Caco-2 (cell line): Measurements from ENCODE around the gene CD99L2. TPM values are rescaled to one million over a fixed set of nuclear protein-coding genes. Genes with fewer than 3 reads are reported as not detected.

Experiments used
- BruUV-seq: library from RNA; stranded (reverse); fragments of 400-500 nt; replicated peaks from 2 replicates; lab custom pipeline; 2021; lab: Mats Ljungman, UMichigan
- CTCF ChIA-PET: fragments of 300-600 bp; sonication (Branson Sonifier 250); formaldehyde crosslinking; loops from one replicate; lab custom pipeline; 2022; ENCODE audit warnings: antibody characterized with exemption; lab: Charles Lee
- POLR2A ChIA-PET: fragments of 300-600 bp; sonication (Branson Sonifier 250); formaldehyde crosslinking; loops from one replicate; lab custom pipeline; 2022; ENCODE audit warnings: antibody characterized with exemption; lab: Charles Lee
- DNase-seq, 2 experiments: peaks; one replicate each; pipeline versions ENCODE4 v3.0.0 to v3.0.0-alpha.2; 2020 to 2022
- H3K27me3 ChIP-seq: replicated peaks from 2 replicates; pipeline ENCODE4 v1.6.0; 2011; ENCODE audit warnings: low read length; ENCODE audit not compliant: control insufficient read depth, insufficient read depth
- H3K36me3 ChIP-seq: 2 replicates; pipeline ENCODE4 v1.5.1; 2011; ENCODE audit warnings: low read length; ENCODE audit not compliant: control insufficient read depth, insufficient read depth
- H3K4me1 ChIP-seq: fragments of 250-450 bp; sonication (Bioruptor Pico); 2 replicates; pipeline ENCODE4 v1.5.1; 2020; ENCODE audit warnings: mild to moderate bottlenecking
- H3K4me3 ChIP-seq: 2 replicates; pipeline ENCODE4 v1.5.1; 2011; ENCODE audit warnings: low read depth, mild to moderate bottlenecking, control low read depth, low read length
- H3K9me3 ChIP-seq: fragments of 250-450 bp; sonication (Bioruptor Pico); 2 replicates; pipeline ENCODE4 v1.5.1; 2020; ENCODE audit warnings: mild to moderate bottlenecking, moderate library complexity
- H3K27ac Mint-ChIP-seq: one replicate; pipeline ENCODE4 v1.8.0; 2022; ENCODE audit warnings: mixed read lengths; ENCODE audit not compliant: unreplicated experiment
- H3K27me3 Mint-ChIP-seq: one replicate; pipeline ENCODE4 v1.8.0; 2022; ENCODE audit warnings: mixed read lengths; ENCODE audit not compliant: insufficient read depth, unreplicated experiment
- H3K36me3 Mint-ChIP-seq: one replicate; pipeline ENCODE4 v1.8.0; 2022; ENCODE audit warnings: mild to moderate bottlenecking, mixed read lengths; ENCODE audit not compliant: insufficient read depth, unreplicated experiment
- H3K4me1 Mint-ChIP-seq: one replicate; pipeline ENCODE4 v1.8.0; 2022; ENCODE audit warnings: low read depth, mixed read lengths; ENCODE audit not compliant: unreplicated experiment
- H3K4me3 Mint-ChIP-seq: one replicate; pipeline ENCODE4 v1.8.0; 2022; ENCODE audit warnings: mild to moderate bottlenecking, moderate library complexity, mixed read lengths; ENCODE audit not compliant: unreplicated experiment
- H3K9me3 Mint-ChIP-seq: one replicate; pipeline ENCODE4 v1.8.0; 2022; ENCODE audit warnings: mixed read lengths; ENCODE audit not compliant: unreplicated experiment
- intact Hi-C: fragments of 100-400 bp; cut with micrococcal nuclease; formaldehyde crosslinking; loops from one replicate; pipeline ENCODE4 v1.10.0; 2022; ENCODE audit not compliant: unreplicated experiment
- total RNA-seq: library from RNA; stranded (reverse); gene quantifications from 2 replicates; pipeline ENCODE4 v1.2.3, GENCODE V29; 2022
- TF ChIP-seq, protein P1 (sequence below), 2 experiments: fragments of 200-600 bp in 1 of 2; IDR thresholded peaks; 1 replicate in 1 of 2; 2 replicates in 1 of 2; pipeline versions ENCODE4 v1.5.1 to v1.8.0; 2011 to 2022; ENCODE audit warnings: antibody characterized with exemption in 1 of 2, control low read depth in 1 of 2, inconsistent platforms in 1 of 2, low read depth in 1 of 2, low read length in 1 of 2, mild to moderate bottlenecking in 1 of 2, moderate library complexity in 1 of 2; ENCODE audit not compliant: insufficient read depth in 1 of 2, severe bottlenecking in 1 of 2, unreplicated experiment in 1 of 2

The CD99L2 gene
- total RNA-seq, 1 experiment from 2014 or later = 8.6 TPM

DNA sequence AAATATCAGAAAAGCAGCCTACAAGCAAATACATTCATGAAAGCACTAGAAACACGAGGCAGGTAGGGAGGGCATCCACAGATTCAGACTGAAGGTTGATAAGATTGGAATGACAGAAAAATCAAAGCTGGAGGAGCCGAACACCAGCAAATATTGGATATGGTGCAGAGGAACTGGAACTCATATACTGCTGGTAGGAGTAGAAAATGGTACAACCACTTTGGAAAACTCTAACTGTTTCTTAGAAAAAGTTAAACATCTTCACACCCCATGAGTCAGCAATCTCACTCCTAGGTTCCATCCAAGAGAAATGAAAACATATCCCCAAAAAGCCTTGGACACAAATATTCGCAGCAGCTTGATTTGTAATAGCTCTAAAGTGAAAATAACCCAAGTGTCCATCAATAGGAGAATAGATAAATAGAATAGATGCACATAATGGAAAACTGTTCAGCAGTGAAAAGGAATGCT lies 27.1 kb downstream of the CD99L2 start:
- no peak overlapping the region for H3K4me3 Mint-ChIP-seq

DNA sequence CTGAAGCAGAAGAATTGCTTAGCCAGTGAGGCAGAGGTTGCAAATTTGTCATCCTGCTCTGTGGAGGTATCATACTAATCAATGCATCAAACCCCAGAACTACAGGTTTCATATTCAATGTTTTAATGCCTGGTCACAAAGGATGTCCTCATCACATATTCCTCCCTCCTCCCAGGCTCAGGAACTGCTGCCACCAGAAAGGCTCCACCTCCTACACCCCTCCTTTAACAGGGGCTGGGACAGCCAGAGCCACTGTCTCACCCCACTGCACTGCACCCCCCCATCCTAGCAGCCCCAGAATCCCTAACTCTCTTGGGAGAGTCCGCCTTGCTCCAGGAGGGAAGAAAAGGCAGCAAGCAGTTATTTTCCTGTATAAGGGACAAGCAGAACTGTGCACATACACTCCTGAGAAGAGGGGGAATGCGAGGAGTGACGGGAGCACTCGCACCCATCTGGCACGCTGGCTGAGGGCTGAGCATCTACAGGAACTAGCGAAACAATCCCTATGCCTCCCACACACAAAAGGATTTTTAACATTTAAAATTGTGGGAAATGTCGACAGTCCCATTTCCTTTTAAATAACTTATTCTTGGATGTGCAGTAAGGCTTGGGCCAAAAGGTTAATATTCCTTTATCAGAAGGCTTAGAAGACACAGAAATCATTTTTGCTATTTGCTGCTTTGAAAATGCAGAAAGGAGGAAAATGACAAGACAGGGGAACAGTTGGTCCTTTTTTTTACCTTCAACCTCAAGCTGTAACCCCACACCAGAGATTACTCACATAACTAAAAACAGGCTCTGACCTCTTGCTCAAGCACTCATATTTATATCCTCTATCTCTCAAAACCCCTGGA lies 27.8 kb downstream of the CD99L2 start:
- Mint-ChIP-seq H3K27me3 (no peaks in the 10 kb centered on the region), H3K27ac (no peak overlapping the region), H3K4me3 (no peak overlapping the region), H3K36me3 (peaks cover 6% of the 10 kb centered on the region), H3K9me3 (no peaks in the 10 kb centered on the region), H3K4me1 (no peaks in the 10 kb centered on the region)
- BruUV-seq = no TSS peak
- TF ChIP-seq, protein P1, sequence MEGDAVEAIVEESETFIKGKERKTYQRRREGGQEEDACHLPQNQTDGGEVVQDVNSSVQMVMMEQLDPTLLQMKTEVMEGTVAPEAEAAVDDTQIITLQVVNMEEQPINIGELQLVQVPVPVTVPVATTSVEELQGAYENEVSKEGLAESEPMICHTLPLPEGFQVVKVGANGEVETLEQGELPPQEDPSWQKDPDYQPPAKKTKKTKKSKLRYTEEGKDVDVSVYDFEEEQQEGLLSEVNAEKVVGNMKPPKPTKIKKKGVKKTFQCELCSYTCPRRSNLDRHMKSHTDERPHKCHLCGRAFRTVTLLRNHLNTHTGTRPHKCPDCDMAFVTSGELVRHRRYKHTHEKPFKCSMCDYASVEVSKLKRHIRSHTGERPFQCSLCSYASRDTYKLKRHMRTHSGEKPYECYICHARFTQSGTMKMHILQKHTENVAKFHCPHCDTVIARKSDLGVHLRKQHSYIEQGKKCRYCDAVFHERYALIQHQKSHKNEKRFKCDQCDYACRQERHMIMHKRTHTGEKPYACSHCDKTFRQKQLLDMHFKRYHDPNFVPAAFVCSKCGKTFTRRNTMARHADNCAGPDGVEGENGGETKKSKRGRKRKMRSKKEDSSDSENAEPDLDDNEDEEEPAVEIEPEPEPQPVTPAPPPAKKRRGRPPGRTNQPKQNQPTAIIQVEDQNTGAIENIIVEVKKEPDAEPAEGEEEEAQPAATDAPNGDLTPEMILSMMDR (IDR thresholded peaks at IDR 0.05; ENCODE audit: insufficient read depth in 1 of 2, low read depth in 1 of 2, low read length in 1 of 2, severe bottlenecking in 1 of 2, unreplicated experiment in 1 of 2) = no peak
- CTCF ChIA-PET = no interaction called here
- POLR2A ChIA-PET = no interaction called here
- DNase-seq = no peak
- Histone ChIP-seq H3K4me3 (no peak overlapping the region), H3K4me1 (no peaks in the 10 kb centered on the region), H3K9me3 (no peaks in the 10 kb centered on the region), H3K36me3 (no peaks in the 10 kb centered on the region), H3K27me3 (no peaks in the 10 kb centered on the region)
- intact Hi-C loops = no loop called here

More for the DNA sequence above, 27.1 kb downstream of the CD99L2 start:
- ChIA-PET CTCF (no interaction called here), POLR2A (no interaction called here)
- no peaks in the 10 kb centered on the region for H3K4me1 ChIP-seq
- Mint-ChIP-seq H3K27me3 (no peaks in the 10 kb centered on the region), H3K36me3 (peaks cover 6% of the 10 kb centered on the region), H3K4me1 (no peaks in the 10 kb centered on the region), H3K9me3 (no peaks in the 10 kb centered on the region), H3K27ac (no peak overlapping the region)
- no peaks in the 10 kb centered on the region for H3K27me3 ChIP-seq
- H3K9me3 ChIP-seq = no peaks in the 10 kb centered on the region
- no peak overlapping the region for H3K4me3 ChIP-seq
- intact Hi-C loops = no loop called here
- no peaks in the 10 kb centered on the region for H3K36me3 ChIP-seq
- TF ChIP-seq, protein P1 (IDR thresholded peaks at IDR 0.05; ENCODE audit: insufficient read depth in 1 of 2, low read depth in 1 of 2, low read length in 1 of 2, severe bottlenecking in 1 of 2, unreplicated experiment in 1 of 2) = no peak
- no peak for DNase-seq
- BruUV-seq = no TSS peak

DNA sequence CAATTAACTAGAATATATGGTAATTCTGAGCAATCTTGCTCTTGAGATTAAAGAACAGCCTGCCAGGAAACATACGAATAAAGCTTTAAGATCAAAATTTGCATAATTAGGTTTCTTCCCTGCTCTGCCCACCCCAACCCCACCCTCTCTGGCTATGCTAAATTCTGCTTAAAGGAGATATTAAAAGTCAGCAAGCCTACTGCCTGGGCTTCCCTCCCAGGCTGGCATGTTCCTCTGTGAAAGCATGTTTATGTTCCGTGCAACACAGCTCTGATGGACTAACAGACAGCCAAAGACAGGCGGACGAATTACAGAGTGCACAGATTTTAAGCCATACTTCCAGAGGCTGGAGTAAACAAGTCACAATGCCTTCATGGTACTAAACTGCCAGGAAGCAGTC lies 28.4 kb downstream of the CD99L2 start:
- Histone ChIP-seq H3K9me3 (no peaks in the 10 kb centered on the region), H3K36me3 (no peaks in the 10 kb centered on the region), H3K4me3 (no peak overlapping the region), H3K27me3 (no peaks in the 10 kb centered on the region), H3K4me1 (no peaks in the 10 kb centered on the region)
- TF ChIP-seq, protein P1 (IDR thresholded peaks at IDR 0.05; ENCODE audit: insufficient read depth in 1 of 2, low read depth in 1 of 2, low read length in 1 of 2, severe bottlenecking in 1 of 2, unreplicated experiment in 1 of 2) = no peak
- no peaks in the 10 kb centered on the region for H3K27me3 Mint-ChIP-seq
- CTCF ChIA-PET = no interaction called here
- POLR2A ChIA-PET = no interaction called here
- H3K4me3 Mint-ChIP-seq = no peak overlapping the region
- intact Hi-C loops = no loop called here
- H3K4me1 Mint-ChIP-seq = no peaks in the 10 kb centered on the region
- no peak overlapping the region for H3K27ac Mint-ChIP-seq
- no peaks in the 10 kb centered on the region for H3K36me3 Mint-ChIP-seq
- no peak for DNase-seq
- no TSS peak for BruUV-seq
- H3K9me3 Mint-ChIP-seq = no peaks in the 10 kb centered on the region
